Measurements from ENCODE around the gene GRN. TPM values are rescaled to one million over a fixed set of nuclear protein-coding genes. Genes with fewer than 3 reads are reported as not detected.

Gene GRN
- total RNA-seq, 4 donors from 2014 or later = 159 to 223 (median 188) TPM

GRCh38 chr17:44360144-44360533, 15.0 kb downstream of the GRN start:
- H3K4me1 ChIP-seq = peaks cover 0 to 38% (median 17%) of the 10 kb centered on the region in 4 donors

DNA sequence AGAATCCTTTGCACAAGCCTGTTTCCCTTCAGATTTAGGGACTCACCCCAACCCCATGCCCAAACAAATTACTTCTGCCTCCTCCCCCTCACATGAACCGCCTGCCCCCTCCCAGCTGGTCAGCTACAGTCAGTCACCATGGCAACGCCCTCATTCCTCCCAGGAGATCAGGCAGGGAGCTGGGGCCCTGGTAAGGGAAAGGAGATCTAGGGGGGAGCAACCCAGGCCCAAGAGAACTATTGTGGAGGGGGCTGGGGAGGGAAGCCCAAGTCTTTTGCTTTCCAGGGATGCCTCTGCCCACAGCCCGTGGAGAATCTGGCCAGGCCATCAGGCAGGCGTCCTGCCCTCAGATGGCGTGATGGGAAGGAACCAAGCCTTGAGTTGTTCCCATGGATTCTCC, 15.7 kb downstream of the GRN start:
- Histone ChIP-seq H3K4me3 (no peak overlapping the region), H3K27me3 (peaks cover 0 to 12% of the 10 kb centered on the region in 2 donors), H3K4me1 (peaks cover 0 to 38% (median 17%) of the 10 kb centered on the region in 4 donors), H3K27ac (no peak overlapping the region), H3K36me3 (no peaks in the 10 kb centered on the region), H3K9me3 (no peaks in the 10 kb centered on the region)
- WGBS, 2 donors = 33 to 38% methylated on average over 5 of the region's 5 CpGs
- TF ChIP-seq, protein P1, sequence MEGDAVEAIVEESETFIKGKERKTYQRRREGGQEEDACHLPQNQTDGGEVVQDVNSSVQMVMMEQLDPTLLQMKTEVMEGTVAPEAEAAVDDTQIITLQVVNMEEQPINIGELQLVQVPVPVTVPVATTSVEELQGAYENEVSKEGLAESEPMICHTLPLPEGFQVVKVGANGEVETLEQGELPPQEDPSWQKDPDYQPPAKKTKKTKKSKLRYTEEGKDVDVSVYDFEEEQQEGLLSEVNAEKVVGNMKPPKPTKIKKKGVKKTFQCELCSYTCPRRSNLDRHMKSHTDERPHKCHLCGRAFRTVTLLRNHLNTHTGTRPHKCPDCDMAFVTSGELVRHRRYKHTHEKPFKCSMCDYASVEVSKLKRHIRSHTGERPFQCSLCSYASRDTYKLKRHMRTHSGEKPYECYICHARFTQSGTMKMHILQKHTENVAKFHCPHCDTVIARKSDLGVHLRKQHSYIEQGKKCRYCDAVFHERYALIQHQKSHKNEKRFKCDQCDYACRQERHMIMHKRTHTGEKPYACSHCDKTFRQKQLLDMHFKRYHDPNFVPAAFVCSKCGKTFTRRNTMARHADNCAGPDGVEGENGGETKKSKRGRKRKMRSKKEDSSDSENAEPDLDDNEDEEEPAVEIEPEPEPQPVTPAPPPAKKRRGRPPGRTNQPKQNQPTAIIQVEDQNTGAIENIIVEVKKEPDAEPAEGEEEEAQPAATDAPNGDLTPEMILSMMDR (IDR thresholded peaks at IDR 0.05) = no peak
- no peak for TF ChIP-seq EP300 (IDR thresholded peaks at IDR 0.05)
- TF ChIP-seq POLR2A (IDR thresholded peaks at IDR 0.05) = no peak
- DNase-seq (ENCODE audit: low spot score in 2 of 2) = no peak

More at GRCh38 chr17:44360144-44360533, 15.0 kb downstream of the GRN start:
- no peak for DNase-seq (ENCODE audit: low spot score in 2 of 2)
- no peak for TF ChIP-seq POLR2A (IDR thresholded peaks at IDR 0.05)
- no peak for TF ChIP-seq EP300 (IDR thresholded peaks at IDR 0.05)
- TF ChIP-seq, protein P1 (IDR thresholded peaks at IDR 0.05) = no peak
- WGBS, 2 donors = 60 to 67% methylated on average over 6 of the region's 6 CpGs
- Histone ChIP-seq H3K27ac (no peak overlapping the region), H3K9me3 (no peaks in the 10 kb centered on the region), H3K27me3 (peaks cover 0 to 12% of the 10 kb centered on the region in 2 donors), H3K36me3 (no peaks in the 10 kb centered on the region), H3K4me3 (no peak overlapping the region)

DNA sequence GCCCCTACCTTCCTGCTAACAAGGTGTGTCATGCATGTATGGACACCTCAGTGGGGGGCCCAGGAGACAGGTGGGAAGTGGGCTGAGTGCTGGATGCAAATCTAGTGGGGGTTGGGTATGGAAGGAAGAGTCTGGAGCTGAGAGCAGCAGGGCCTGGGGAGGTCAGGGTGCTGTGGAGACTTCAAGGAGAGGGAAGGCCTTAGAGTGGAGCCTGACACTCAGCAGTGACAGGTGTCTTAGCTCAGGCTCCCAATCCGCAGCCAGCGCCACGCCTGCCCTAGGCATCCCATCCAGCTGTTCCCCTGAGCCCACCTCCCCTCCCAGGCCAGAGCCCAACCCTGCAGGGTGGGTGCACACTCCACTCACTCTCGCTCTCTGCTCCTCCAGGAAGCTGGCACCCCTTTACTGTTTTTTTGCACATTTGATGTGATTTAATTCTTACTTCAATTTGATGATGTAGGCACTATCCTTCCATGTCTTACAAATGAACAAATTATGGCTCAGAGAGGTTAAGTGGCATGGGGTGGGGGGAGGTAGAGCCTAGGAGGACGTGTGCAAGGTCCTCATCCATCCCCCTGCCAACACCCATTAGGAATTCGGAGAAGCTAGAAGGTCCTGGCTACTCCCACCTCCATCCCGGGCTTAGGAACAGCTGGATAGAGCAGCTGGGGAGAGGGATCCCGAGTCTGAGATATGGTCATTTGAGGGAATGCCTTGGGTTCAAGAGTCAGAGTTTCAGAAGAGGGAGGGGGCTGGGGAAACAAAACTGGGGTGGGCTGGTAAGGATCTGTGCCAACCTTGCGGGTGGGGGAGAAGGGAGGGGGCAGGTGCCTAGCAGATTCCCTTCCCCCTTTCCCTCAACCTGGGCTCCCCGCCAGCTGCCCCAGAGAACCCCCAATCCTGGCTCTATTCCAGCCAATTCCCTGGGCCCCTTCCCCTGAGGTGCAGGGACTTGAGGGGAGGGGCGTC, 16.5 kb downstream of the GRN start:
- WGBS, 2 donors = 49 to 52% methylated on average over 11 of the region's 11 CpGs
- Histone ChIP-seq H3K27me3 (peaks cover 0 to 12% of the 10 kb centered on the region in 2 donors), H3K27ac (no peak overlapping the region), H3K4me3 (no peak overlapping the region), H3K36me3 (no peaks in the 10 kb centered on the region), H3K4me1 (peaks cover 0 to 38% (median 17%) of the 10 kb centered on the region in 4 donors), H3K9me3 (no peaks in the 10 kb centered on the region)
- no peak for TF ChIP-seq POLR2A (IDR thresholded peaks at IDR 0.05)
- TF ChIP-seq, protein P1 (IDR thresholded peaks at IDR 0.05) = no peak
- no peak for TF ChIP-seq EP300 (IDR thresholded peaks at IDR 0.05)
- DNase-seq (ENCODE audit: low spot score in 2 of 2) = no peak

DNA sequence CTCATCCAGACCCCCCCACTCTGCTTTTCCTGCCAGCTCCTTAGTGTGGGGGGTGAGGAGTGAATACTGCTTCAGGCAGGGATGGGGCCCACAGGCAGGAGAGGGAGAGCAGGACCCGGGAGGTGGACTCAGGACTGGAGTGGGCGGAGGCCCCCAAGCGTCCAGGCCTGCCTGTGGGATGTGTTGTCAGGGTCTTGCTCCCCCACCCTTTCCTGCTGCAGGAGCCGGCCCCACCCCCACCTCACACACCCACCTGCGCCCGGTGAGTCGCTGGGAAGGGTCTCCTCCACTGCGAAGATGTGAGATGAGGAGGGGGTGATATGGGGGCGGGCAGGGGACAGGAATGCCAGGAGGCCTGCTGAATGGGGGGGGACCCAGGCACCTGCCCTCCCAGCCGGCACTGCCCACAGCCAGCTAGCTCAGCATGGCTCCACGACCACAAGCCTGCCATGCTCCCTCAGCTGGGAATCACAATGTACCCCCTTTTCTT, 17.4 kb downstream of the GRN start:
- peak overlapping the region in 3 of 4 donors; percentile 54 to 74 (median 71) for H3K4me3 ChIP-seq
- DNase-seq (ENCODE audit: low spot score in 2 of 2) = no peak
- no peaks in the 10 kb centered on the region for H3K9me3 ChIP-seq
- H3K27ac ChIP-seq = no peak overlapping the region
- H3K36me3 ChIP-seq = no peaks in the 10 kb centered on the region
- H3K27me3 ChIP-seq = peaks cover 0 to 12% of the 10 kb centered on the region in 2 donors
- no peak for TF ChIP-seq POLR2A (IDR thresholded peaks at IDR 0.05)
- TF ChIP-seq, protein P1 (IDR thresholded peaks at IDR 0.05) = no peak
- no peak for TF ChIP-seq EP300 (IDR thresholded peaks at IDR 0.05)
- 12 to 16% methylated on average over 4 to 8 of the region's 11 CpGs for WGBS, 2 donors
- peaks cover 0 to 38% (median 17%) of the 10 kb centered on the region in 4 donors for H3K4me1 ChIP-seq
